Peyer's patch (tissue), 4 donors: ENCODE measurements around the gene PDE3A.

Experiments used
- POLR2A ChIP-seq, 2 donors: fragments of 450-650 bp; IDR thresholded peaks; one replicate each; pipeline ENCODE4 v1.5.1; 2017; ENCODE audit warnings: antibody characterized with exemption in 2 of 2, mild to moderate bottlenecking in 2 of 2, moderate library complexity in 2 of 2
- TF ChIP-seq, protein P1 (sequence below), 6 experiments: fragments of 450-650 bp in 4 of 6; fragments of 200-600 bp in 2 of 6; sonication (generic) in 1 of 6; IDR thresholded peaks; one replicate each; pipeline ENCODE4 v1.5.1; 2017 to 2019; ENCODE audit warnings: antibody characterized with exemption in 6 of 6, mild to moderate bottlenecking in 3 of 6, moderate library complexity in 1 of 6

DNA sequence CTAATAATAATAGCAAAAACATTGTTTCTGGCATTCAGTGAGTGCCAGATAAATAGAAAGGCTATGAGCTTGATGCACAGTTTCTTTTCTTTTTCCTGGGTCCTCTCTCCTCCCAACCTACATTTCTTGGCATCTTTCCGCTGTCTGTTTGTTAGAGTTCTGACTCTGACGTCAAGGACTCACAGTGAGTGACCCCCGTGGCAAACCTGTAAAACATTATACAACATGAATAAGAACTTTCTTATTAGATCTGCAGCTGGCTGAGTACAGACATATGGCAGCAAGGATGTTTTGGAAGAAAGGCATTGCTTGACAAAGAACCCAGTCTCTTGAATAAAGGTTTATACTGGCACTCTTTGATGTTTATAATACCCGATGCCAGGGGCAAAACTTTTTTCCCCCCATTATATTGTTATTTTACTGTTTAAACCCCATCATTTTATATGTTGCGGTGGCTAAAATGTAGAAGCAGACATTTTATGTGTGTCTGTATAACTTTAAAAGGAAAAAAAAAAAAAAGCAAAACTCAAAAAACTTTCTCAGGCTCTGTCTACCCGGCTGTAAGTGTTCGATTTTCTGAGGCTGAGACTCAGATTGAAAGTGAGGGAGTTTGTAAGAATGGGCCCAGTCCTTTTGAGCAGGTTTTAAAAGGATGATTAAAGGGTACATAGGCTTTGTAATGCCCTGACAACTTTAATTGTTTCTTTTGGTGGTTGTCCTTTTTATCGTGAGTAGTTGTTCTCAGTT lies 159.3 kb downstream of the PDE3A start:
- TF ChIP-seq, protein P1, sequence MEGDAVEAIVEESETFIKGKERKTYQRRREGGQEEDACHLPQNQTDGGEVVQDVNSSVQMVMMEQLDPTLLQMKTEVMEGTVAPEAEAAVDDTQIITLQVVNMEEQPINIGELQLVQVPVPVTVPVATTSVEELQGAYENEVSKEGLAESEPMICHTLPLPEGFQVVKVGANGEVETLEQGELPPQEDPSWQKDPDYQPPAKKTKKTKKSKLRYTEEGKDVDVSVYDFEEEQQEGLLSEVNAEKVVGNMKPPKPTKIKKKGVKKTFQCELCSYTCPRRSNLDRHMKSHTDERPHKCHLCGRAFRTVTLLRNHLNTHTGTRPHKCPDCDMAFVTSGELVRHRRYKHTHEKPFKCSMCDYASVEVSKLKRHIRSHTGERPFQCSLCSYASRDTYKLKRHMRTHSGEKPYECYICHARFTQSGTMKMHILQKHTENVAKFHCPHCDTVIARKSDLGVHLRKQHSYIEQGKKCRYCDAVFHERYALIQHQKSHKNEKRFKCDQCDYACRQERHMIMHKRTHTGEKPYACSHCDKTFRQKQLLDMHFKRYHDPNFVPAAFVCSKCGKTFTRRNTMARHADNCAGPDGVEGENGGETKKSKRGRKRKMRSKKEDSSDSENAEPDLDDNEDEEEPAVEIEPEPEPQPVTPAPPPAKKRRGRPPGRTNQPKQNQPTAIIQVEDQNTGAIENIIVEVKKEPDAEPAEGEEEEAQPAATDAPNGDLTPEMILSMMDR (IDR thresholded peaks at IDR 0.05) = no peak
- TF ChIP-seq POLR2A (IDR thresholded peaks at IDR 0.05) = no peak
